NCI-H1417 (cell line): Measurements from ENCODE around the gene AGT.

ENCODE experiments used
- DNase-seq, 3 experiments: peaks; one replicate each; lab custom pipeline; 2025; lab: John Stamatoyannopoulos, UW

Gene AGT

GRCh38 chr1:230713915-230714764 lies at the start of gene AGT:
TSS of gene AGT (minus strand) at chr1:230714122. CDS start at chr1:230710823, 3,299 bp downstream.
- no peak for DNase-seq

- DNase-seq = no peak
Observed at GRCh38 chr1:230761443-230762167, 47.7 kb upstream of the AGT start.

- DNase-seq = peak in 1 of 3 experiments; percentile 23
Observed at GRCh38 chr1:230760360-230760827, 46.5 kb upstream of the AGT start.

GRCh38 chr1:230759369-230760065 lies 45.6 kb upstream of the AGT start:
- DNase-seq = no peak

- peak in 1 of 3 experiments; percentile 13 for DNase-seq
Observed at GRCh38 chr1:230758709-230759368, 44.9 kb upstream of the AGT start.

GRCh38 chr1:230757856-230758708 lies 44.2 kb upstream of the AGT start:
- DNase-seq = no peak

GRCh38 chr1:230754796-230755195 lies 40.9 kb upstream of the AGT start:
- DNase-seq = no peak

GRCh38 chr1:230753586-230754251 lies 39.8 kb upstream of the AGT start:
- peak; percentile 55 to 97 (median 95) for DNase-seq

GRCh38 chr1:230753191-230753585 lies 39.3 kb upstream of the AGT start:
- DNase-seq = peak in 1 of 3 experiments; percentile 40

GRCh38 chr1:230752407-230752806 lies 38.5 kb upstream of the AGT start:
- DNase-seq = peak; percentile 72 to 95 (median 90)

- peak in 1 of 3 experiments; percentile 64 for DNase-seq
Observed at GRCh38 chr1:230750986-230751625, 37.2 kb upstream of the AGT start.

- peak in 2 of 3 experiments; percentile 37 to 56 for DNase-seq
Observed at GRCh38 chr1:230750576-230750975, 36.7 kb upstream of the AGT start.

GRCh38 chr1:230749635-230750034 lies 35.7 kb upstream of the AGT start:
- no peak for DNase-seq

GRCh38 chr1:230749150-230749549 lies 35.2 kb upstream of the AGT start:
- no peak for DNase-seq

- DNase-seq = no peak
Observed at GRCh38 chr1:230747890-230748800, 34.2 kb upstream of the AGT start.

GRCh38 chr1:230747127-230747730 lies 33.3 kb upstream of the AGT start, which contains the start of gene CAPN9:
TSS of gene CAPN9 (plus strand) at chr1:230747388. CDS start at chr1:230747497, 109 bp downstream.
- no peak for DNase-seq

- DNase-seq = no peak
Observed at GRCh38 chr1:230746617-230747016, 32.7 kb upstream of the AGT start.

- DNase-seq = peak in 2 of 3 experiments; percentile 18 to 32
Observed at GRCh38 chr1:230745071-230745470, 31.1 kb upstream of the AGT start.
